Prostate gland (tissue), 2 donors: ENCODE data around the gene TREML1.

ENCODE experiments used
- CTCF ChIP-seq, 4 experiments: fragments of 200-600 bp in 2 of 4; fragments of 450-650 bp in 2 of 4; sonication (generic) in 2 of 4; IDR thresholded peaks; 1 replicate in 3 of 4; 2 replicates in 1 of 4; pipeline ENCODE4 v1.5.1; 2016 to 2019; ENCODE audit warnings: antibody characterized with exemption in 4 of 4, mild to moderate bottlenecking in 2 of 4, moderate library complexity in 2 of 4
- POLR2A ChIP-seq: fragments of 450-650 bp; IDR thresholded peaks from one replicate; pipeline ENCODE4 v1.6.1; 2016; ENCODE audit warnings: antibody characterized with exemption, mild to moderate bottlenecking

GRCh38 chr6:41155132-41155805, 1.1 kb upstream of the TREML1 start:
- no peak for TF ChIP-seq POLR2A
- no peak for TF ChIP-seq CTCF (IDR thresholded peaks at IDR 0.05)
